ENCODE data around the gene YES1. TPM values are rescaled to one million over a fixed set of nuclear protein-coding genes. Genes with fewer than 3 reads are reported as not detected.

Gene YES1
- total RNA-seq, 1 experiment from 2014 or later, result 84.5 TPM

- ChIA-PET POLR2A (no interaction called here), RAD21 (ENCODE audit: low non-redundant PET in 1 of 2, low total read pairs in 2 of 2, uncharacterized antibody in 2 of 2, unreplicated experiment in 2 of 2) (no interaction called here), CTCF (no interaction called here)
- no peaks in the 10 kb centered on the region for H3K27me3 ChIP-seq (ENCODE audit: insufficient read depth, low read length)
- no peaks in the 10 kb centered on the region for H3K9me3 ChIP-seq (ENCODE audit: control insufficient read depth in 1 of 2, insufficient read depth in 1 of 2, low read depth in 1 of 2, low read length in 2 of 2)
- H3K4me2 ChIP-seq (ENCODE audit: low read length), result no peak overlapping the region
- BruUV-seq (replicated peaks), result no TSS peak
- peaks cover 9 to 13% of the 10 kb centered on the region in 2 experiments; a peak in 2 of 4 replicates for H3K36me3 ChIP-seq (ENCODE audit: control insufficient read depth in 1 of 2, insufficient read depth in 2 of 2, low read length in 2 of 2)
- no peak for DNase-seq (ENCODE audit: low read depth, low spot score)
- H3K79me2 ChIP-seq (ENCODE audit: insufficient read depth, low read length), result no peaks in the 10 kb centered on the region
- no peak overlapping the region for H3K9ac ChIP-seq (ENCODE audit: low read length)
- TF ChIP-seq CBX3 (IDR thresholded peaks at IDR 0.05; ENCODE audit: low read depth), result no peak
- TF ChIP-seq SRF (IDR thresholded peaks at IDR 0.05; ENCODE audit: low read depth), result no peak
- no peak for TF ChIP-seq EZH2phosphoT487 (IDR thresholded peaks at IDR 0.05; ENCODE audit: borderline replicate concordance)
- TF ChIP-seq ATF3 (IDR thresholded peaks at IDR 0.05), result no peak
- no peak for TF ChIP-seq POLR2AphosphoS5 (IDR thresholded peaks at IDR 0.05; ENCODE audit: low read depth, low read length)
- TF ChIP-seq JUND (IDR thresholded peaks at IDR 0.05), result no peak
- no peak for TF ChIP-seq CTCF (IDR thresholded peaks at IDR 0.05 in 2 of 3, conservative IDR thresholded peaks at IDR 0.05 in 1 of 3; ENCODE audit: borderline replicate concordance in 1 of 3, insufficient read depth in 1 of 3, low read depth in 2 of 3, low read length in 2 of 3)
- TF ChIP-seq FOSL1 (IDR thresholded peaks at IDR 0.05; ENCODE audit: low read depth), result no peak
- TF ChIP-seq YY1 (IDR thresholded peaks at IDR 0.05; ENCODE audit: extremely low read depth, insufficient replicate concordance, low read depth, low read length), result no peak
- no peak for TF ChIP-seq ZNF274 (IDR thresholded peaks at IDR 0.05; ENCODE audit: low read depth, low read length)
- no peak for TF ChIP-seq POLR2A (IDR thresholded peaks at IDR 0.05; ENCODE audit: borderline replicate concordance, extremely low read depth, insufficient read depth, insufficient read length)
- no peak for TF ChIP-seq TCF7L2 (IDR thresholded peaks at IDR 0.05; ENCODE audit: borderline replicate concordance, extremely low read depth, insufficient read depth, insufficient read length)
- TF ChIP-seq EZH2 (IDR thresholded peaks at IDR 0.05), result no peak
- no peak for TF ChIP-seq MAX (IDR thresholded peaks at IDR 0.05)
- TF ChIP-seq EGR1 (IDR thresholded peaks at IDR 0.05; ENCODE audit: low read depth), result no peak
- no peak for TF ChIP-seq SIN3A (IDR thresholded peaks at IDR 0.05; ENCODE audit: low read depth)
- TF ChIP-seq ZFX (IDR thresholded peaks at IDR 0.05), result no peak
- no peaks in the 10 kb centered on the region for H4K20me1 ChIP-seq (ENCODE audit: insufficient read depth)
- H3K9me2 ChIP-seq (ENCODE audit: insufficient read depth), result no peaks in the 10 kb centered on the region
- no peak overlapping the region for H3K27ac ChIP-seq (ENCODE audit: low read depth, low read length)
- no peak for ATAC-seq
- no peak overlapping the region for H3K4me3 ChIP-seq (replicated peaks in 1 of 2; ENCODE audit: low read depth in 1 of 2, low read length in 2 of 2)
- no peaks in the 10 kb centered on the region for H3K4me1 ChIP-seq (ENCODE audit: control insufficient read depth in 1 of 2, insufficient read depth in 2 of 2, low read length in 2 of 2)
- H2AFZ ChIP-seq (ENCODE audit: low read depth, low read length, poor library complexity, severe bottlenecking), result no peak overlapping the region
- intact Hi-C loops (cut with micrococcal nuclease), result no loop called here
Measured at GRCh38 chr18:744832-745597, 67.0 kb downstream of the YES1 start.
